Right cardiac atrium (tissue), 5 donors: ENCODE measurements around the gene IQGAP3. TPM values are rescaled to one million over a fixed set of nuclear protein-coding genes. Genes with fewer than 3 reads are reported as not detected.
A peak's percentile ranks its signal among the peaks of the same experiment; 100 is the strongest.
"Not testable (repeated sequence)": the region's sequence is repeated elsewhere in the genome, so short reads cannot be mapped to it uniquely, and the experiment has no call there.

ENCODE experiments used
- ATAC-seq, 2 donors: fragments of 200-7000 bp; cut with Tn5 transposase; one replicate each; pipeline versions ENCODE4 v1.8.0 to v1.9.1; 2020; ENCODE audit warnings: moderate library complexity in 2 of 2, mild to moderate bottlenecking in 1 of 2
- DNase-seq, 3 donors: peaks; one replicate each; pipeline ENCODE4 v3.0.0-alpha.2; 2020
- H3K27ac ChIP-seq: one replicate; pipeline ENCODE4 v1.5.1; 2013; ENCODE audit warnings: mild to moderate bottlenecking, low read length, control low read depth, moderate library complexity
- H3K27me3 ChIP-seq: one replicate; pipeline ENCODE4 v1.6.1; 2013; ENCODE audit not compliant: control insufficient read depth, insufficient read depth
- H3K4me1 ChIP-seq: one replicate; pipeline ENCODE4 v1.6.1; 2013; ENCODE audit warnings: low read length; ENCODE audit not compliant: control insufficient read depth, insufficient read depth
- H3K4me3 ChIP-seq: one replicate; pipeline ENCODE4 v1.5.1; 2013; ENCODE audit warnings: low read length, control low read depth
- H3K9me3 ChIP-seq: one replicate; pipeline ENCODE4 v1.6.1; 2013; ENCODE audit warnings: low read length; ENCODE audit not compliant: control insufficient read depth
- WGBS: extraction: QIAGEN DNeasy Blood & Tissue Kit; methylation state at CpG from one replicate; pipeline ENCODE4 v1.1.7; 2013; 5-methylcytosine and 5-hydroxymethylcytosine counted together
- intact Hi-C, 4 donors: fragments of 100-400 bp; cut with DNase I; formaldehyde crosslinking; loops; one replicate each; pipeline versions ENCODE4 v1.11.0 to v1.14.0; 2022 to 2023
- polyA plus RNA-seq: library from polyadenylated mRNA; stranded (reverse); fragments of 200-250 nt; gene quantifications from one replicate; pipeline ENCODE4 v1.2.3, GENCODE V29; 2013
- total RNA-seq, 4 donors: library from RNA; stranded (reverse); fragmentation: NEBNext Ultra II Directional; extraction: Animal tissue kit (Norgen Biotek cat#: 25700); gene quantifications; one replicate each; pipeline ENCODE4 v1.2.1, GENCODE V29; 2021
- donor health status: healthy with polysubstance abuse.
- donor health status: DM: no; HTN: yes; CAD: no.
- donor health status: DM: no; HTN: no; CAD: no.
- donor health status: DM: no; HTN: yes; CAD: no; lungs with severe emphysema.
- donor health status: DM: yes; HTN: yes; CAD: no.

Gene IQGAP3
- total and polyA plus RNA-seq, 5 donors = 0.06 to 0.86 (median 0.42) TPM

DNA sequence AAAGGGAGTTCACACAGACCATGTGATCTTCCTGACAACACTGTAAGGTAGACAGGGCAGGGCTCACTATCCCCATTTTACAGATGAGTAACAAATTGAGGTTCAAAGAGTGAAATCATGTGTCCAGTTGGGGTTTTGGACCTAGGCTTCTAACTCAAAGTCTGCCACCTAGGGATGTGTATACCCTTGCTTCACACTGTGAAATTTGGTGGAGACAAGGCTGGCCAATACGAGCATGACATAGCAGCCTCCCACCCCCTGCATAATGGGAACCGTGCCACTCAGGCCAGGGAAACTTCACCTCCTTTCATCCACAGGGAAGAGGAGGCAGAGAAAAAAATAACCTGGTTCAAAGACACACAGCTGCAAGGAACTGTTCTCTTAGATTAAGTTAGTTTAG is 6.8 kb downstream of the IQGAP3 start:
- no peaks in the 10 kb centered on the region for H3K4me1 ChIP-seq
- ATAC-seq (no peak), DNase-seq (no peak)
- H3K27me3 ChIP-seq = no peaks in the 10 kb centered on the region
- WGBS = 90% methylated on average over 2 of the region's 2 CpGs
- no peaks in the 10 kb centered on the region for H3K9me3 ChIP-seq
- intact Hi-C loops = no loop called here
- H3K27ac ChIP-seq = no peak overlapping the region
- no peak overlapping the region for H3K4me3 ChIP-seq

GRCh38 chr1:156560585-156561163 is 11.7 kb downstream of the IQGAP3 start:
- DNase-seq (no peak), ATAC-seq (peak; percentile 43 to 56)

DNA sequence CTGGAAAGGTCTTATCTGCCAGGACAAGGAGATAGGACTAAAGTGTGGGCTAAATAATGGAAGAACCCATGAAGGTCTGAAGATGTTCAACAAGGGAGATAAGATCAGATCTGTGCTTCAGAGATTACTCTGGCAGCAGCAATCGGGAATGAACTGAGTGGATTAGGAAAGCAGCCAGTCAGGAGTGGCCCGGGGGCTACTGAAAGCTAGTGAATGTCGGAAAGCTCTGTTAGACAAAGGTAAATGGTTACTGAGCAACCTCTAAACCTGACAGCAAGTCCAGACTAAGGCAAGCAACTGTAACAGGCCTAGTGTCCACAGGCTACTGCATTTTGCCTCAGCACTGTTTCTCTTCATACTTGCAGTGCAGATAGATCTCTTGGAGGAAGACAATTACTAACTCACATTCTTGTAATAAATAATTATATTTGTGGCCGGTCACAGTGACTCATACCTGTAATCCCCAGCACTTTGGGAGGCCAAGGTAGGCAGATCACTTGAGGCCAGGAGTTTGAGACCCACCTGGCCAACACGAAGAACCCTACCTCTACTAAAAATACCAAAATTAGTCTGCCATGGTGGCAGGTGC is 12.5 kb downstream of the IQGAP3 start:
- Histone ChIP-seq H3K4me3 (no peak overlapping the region), H3K9me3 (no peaks in the 10 kb centered on the region), H3K27ac (no peak overlapping the region), H3K27me3 (no peaks in the 10 kb centered on the region), H3K4me1 (no peaks in the 10 kb centered on the region)
- DNase-seq (no peak), ATAC-seq (no peak)
- intact Hi-C loops = no loop called here
- WGBS = 65% methylated on average over 5 of the region's 5 CpGs

More at GRCh38 chr1:156560585-156561163, 11.7 kb downstream of the IQGAP3 start:
- Histone ChIP-seq H3K9me3 (no peaks in the 10 kb centered on the region), H3K27me3 (no peaks in the 10 kb centered on the region), H3K4me1 (no peaks in the 10 kb centered on the region), H3K4me3 (no peak overlapping the region), H3K27ac (no peak overlapping the region)
- intact Hi-C loops = no loop called here
- 56% methylated on average over 5 of the region's 5 CpGs for WGBS

DNA sequence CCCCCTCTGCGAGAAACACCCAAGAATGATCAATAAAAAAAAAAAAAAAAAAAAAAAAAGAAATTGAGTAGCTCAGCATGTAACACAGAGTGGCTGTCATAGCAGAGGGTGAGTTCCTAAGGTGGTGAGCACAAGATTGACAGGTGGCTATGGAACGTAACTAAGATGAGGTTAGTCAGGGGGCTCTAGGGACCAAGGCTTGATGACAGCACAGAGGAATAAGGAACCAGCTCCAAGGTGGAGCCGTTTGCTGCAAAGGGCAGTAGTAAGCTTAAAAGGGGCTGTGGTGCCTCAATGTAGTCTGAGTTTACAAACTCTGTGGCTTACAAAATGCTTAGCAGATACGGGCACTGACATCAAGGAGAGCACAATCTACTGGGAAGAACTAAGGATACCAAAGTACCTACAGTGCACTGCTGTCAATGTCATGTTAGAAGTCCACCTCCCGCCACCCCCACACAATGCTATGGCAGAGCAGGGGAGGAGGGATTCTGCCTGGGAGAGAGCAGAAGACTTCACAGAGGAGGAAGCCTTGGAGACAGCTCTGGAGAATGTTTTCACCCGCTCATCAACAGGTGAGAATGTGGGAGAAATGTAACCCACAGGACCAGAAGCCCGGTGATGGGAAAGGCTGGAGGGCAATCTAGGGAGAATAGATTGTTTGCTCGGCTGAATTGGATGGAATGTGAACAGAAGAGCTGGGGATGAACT is 13.1 kb downstream of the IQGAP3 start:
- WGBS = 73% methylated on average over 7 of the region's 8 CpGs
- no peaks in the 10 kb centered on the region for H3K27me3 ChIP-seq
- no peak overlapping the region for H3K27ac ChIP-seq
- H3K9me3 ChIP-seq = no peaks in the 10 kb centered on the region
- ATAC-seq (no peak), DNase-seq (no peak)
- H3K4me1 ChIP-seq = no peaks in the 10 kb centered on the region
- intact Hi-C loops = no loop called here
- no peak overlapping the region for H3K4me3 ChIP-seq

DNA sequence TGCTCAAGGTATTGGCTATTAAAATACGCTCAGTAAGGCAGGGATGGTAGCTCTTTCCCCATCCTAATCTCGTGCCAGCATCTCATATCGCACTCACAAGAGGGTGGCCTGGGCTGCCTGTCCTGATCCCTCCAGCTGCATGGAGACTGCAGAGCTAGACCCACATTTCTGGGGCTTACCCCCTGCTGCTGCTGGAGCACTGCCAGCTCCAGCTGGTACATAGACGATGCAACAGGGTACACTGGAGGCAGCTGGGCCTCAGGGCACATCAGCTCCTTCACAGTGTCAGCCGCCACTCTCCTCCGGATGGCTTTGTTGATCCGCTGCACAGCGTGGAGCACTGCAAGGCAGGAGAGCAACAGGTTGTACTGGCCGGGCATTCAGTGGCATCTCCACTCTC is 16.0 kb downstream of the IQGAP3 start:
- intact Hi-C loops = no loop called here
- H3K4me1 ChIP-seq = no peaks in the 10 kb centered on the region
- H3K27ac ChIP-seq = no peak overlapping the region
- no peaks in the 10 kb centered on the region for H3K27me3 ChIP-seq
- ATAC-seq (no peak), DNase-seq (no peak)
- H3K4me3 ChIP-seq = no peak overlapping the region
- 83% methylated on average over 9 of the region's 9 CpGs for WGBS
- no peaks in the 10 kb centered on the region for H3K9me3 ChIP-seq

- intact Hi-C loops = no loop called here
- 64% methylated on average over 2 of the region's 2 CpGs for WGBS
- H3K4me1 ChIP-seq = no peaks in the 10 kb centered on the region
- H3K4me3 ChIP-seq = no peak overlapping the region
- DNase-seq = no peak
- no peak for ATAC-seq
- H3K27me3 ChIP-seq = no peaks in the 10 kb centered on the region
- H3K9me3 ChIP-seq = no peaks in the 10 kb centered on the region
- no peak overlapping the region for H3K27ac ChIP-seq
Measured at GRCh38 chr1:156555715-156556114, 16.6 kb downstream of the IQGAP3 start.

GRCh38 chr1:156554971-156555370 is 17.4 kb downstream of the IQGAP3 start:
- Histone ChIP-seq H3K27ac (no peak overlapping the region), H3K27me3 (no peaks in the 10 kb centered on the region), H3K4me3 (no peak overlapping the region), H3K9me3 (no peaks in the 10 kb centered on the region), H3K4me1 (no peaks in the 10 kb centered on the region)
- no peak for ATAC-seq
- 83% methylated on average over 8 of the region's 8 CpGs for WGBS
- no peak for DNase-seq
- intact Hi-C loops = no loop called here

DNA sequence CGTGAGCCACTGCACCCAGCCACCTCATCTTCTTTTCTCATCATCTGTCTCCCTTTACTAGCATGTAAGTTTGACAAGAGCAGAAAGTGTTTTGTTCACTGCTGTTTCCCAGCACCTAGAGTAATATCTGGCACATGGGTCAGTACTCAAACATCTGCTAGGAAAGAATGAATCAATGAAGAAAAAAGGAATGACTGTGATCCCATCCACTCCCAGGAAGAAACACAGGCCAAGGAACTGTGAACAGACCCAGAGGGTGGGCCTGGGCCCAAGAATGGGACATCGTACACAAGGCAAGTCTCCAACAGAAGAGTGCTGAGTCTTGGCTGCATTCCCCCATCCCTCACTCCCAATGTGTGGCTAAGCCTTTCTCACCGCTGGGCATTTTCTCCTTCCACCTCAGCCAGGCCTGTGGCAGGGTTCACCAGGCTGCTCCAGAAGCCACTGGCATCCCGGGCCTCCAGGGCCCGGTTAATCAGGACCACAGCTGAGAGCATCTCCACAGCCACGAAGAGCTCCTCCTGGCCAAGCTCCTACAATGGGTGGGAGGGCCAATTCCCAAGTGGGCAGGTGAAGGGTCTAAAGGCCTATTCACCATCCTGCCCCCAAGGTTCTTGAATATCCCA is 18.4 kb downstream of the IQGAP3 start:
- Histone ChIP-seq H3K4me1 (no peaks in the 10 kb centered on the region), H3K4me3 (no peak overlapping the region), H3K27ac (no peak overlapping the region), H3K27me3 (no peaks in the 10 kb centered on the region), H3K9me3 (no peaks in the 10 kb centered on the region)
- ATAC-seq (no peak), DNase-seq (no peak)
- intact Hi-C loops = no loop called here
- WGBS = 88% methylated on average over 6 of the region's 6 CpGs

- H3K4me3 ChIP-seq, intact Hi-C loops, H3K9me3 ChIP-seq, H3K27ac ChIP-seq, H3K27me3 ChIP-seq, H3K4me1 ChIP-seq: not testable (repeated sequence)
- 87% methylated on average over 4 of the region's 4 CpGs for WGBS
- peak; percentile 38 to 57 for ATAC-seq
- peak; percentile 40 to 73 (median 62) for DNase-seq
Measured at GRCh38 chr1:156552937-156553336, 19.4 kb downstream of the IQGAP3 start.

GRCh38 chr1:156552518-156552917 is 19.8 kb downstream of the IQGAP3 start:
- ATAC-seq = no peak
- Histone ChIP-seq H3K4me1 (no peaks in the 10 kb centered on the region), H3K27ac (no peak overlapping the region), H3K4me3 (no peak overlapping the region), H3K9me3 (no peaks in the 10 kb centered on the region), H3K27me3 (no peaks in the 10 kb centered on the region)
- no peak for DNase-seq
- 76% methylated on average over 5 of the region's 5 CpGs for WGBS
- intact Hi-C loops = no loop called here

GRCh38 chr1:156551869-156552268 is 20.5 kb downstream of the IQGAP3 start:
- no peak for ATAC-seq
- intact Hi-C loops = no loop called here
- Histone ChIP-seq H3K9me3 (no peaks in the 10 kb centered on the region), H3K4me1 (no peaks in the 10 kb centered on the region), H3K27ac (no peak overlapping the region), H3K27me3 (no peaks in the 10 kb centered on the region), H3K4me3 (no peak overlapping the region)
- no peak for DNase-seq
- 92% methylated on average over 6 of the region's 6 CpGs for WGBS
